H1 (cell line): ENCODE results near the gene PELI2. TPM values are rescaled to one million over a fixed set of nuclear protein-coding genes. Genes with fewer than 3 reads are reported as not detected.

Source experiments
- CTCF ChIA-PET: fragments of 300-600 bp; sonication (Branson Sonifier 250); formaldehyde crosslinking; loops from one replicate; lab custom pipeline; 2021; ENCODE audit not compliant: partially characterized antibody; lab: Charles Lee
- POLR2A ChIA-PET: fragments of 300-600 bp; sonication (Branson Sonifier 250); formaldehyde crosslinking; loops from one replicate; lab custom pipeline; 2021; ENCODE audit warnings: inconsistent platforms; ENCODE audit not compliant: partially characterized antibody; lab: Charles Lee
- DNase-seq, 2 experiments: peaks; one replicate each; pipeline versions ENCODE4 v3.0.0 to v3.0.0-alpha.2; 2010 to 2022; ENCODE audit warnings: low spot score in 2 of 2, low read depth in 1 of 2, mixed read lengths in 1 of 2
- FAIRE-seq: peaks from 2 replicates; lab custom pipeline; 2011; peaks lifted over from hg19 to GRCh38; lab: Jason Lieb, UNC
- H2AFZ ChIP-seq: 2 replicates; pipeline ENCODE4 v1.8.1; 2012; ENCODE audit warnings: low read length, inconsistent platforms
- H2AK5ac ChIP-seq: 2 replicates; pipeline ENCODE4 v1.6.1; 2013; ENCODE audit warnings: low read depth, low read length
- H2BK120ac ChIP-seq: replicated peaks from 2 replicates; pipeline ENCODE3; 2013; ENCODE audit warnings: low read depth, low read length, inconsistent platforms
- H2BK12ac ChIP-seq: 2 replicates; pipeline ENCODE4 v1.6.1; 2013; ENCODE audit warnings: low read depth, low read length
- H2BK15ac ChIP-seq: 2 replicates; pipeline ENCODE4 v1.6.1; 2013; ENCODE audit warnings: low read length
- H2BK20ac ChIP-seq: 2 replicates; pipeline ENCODE4 v1.6.1; 2013; ENCODE audit warnings: low read length
- H2BK5ac ChIP-seq: 2 replicates; pipeline ENCODE4 v1.6.1; 2013; ENCODE audit warnings: low read depth, low read length
- H3K14ac ChIP-seq: 2 replicates; pipeline ENCODE4 v1.6.1; 2013; ENCODE audit warnings: inconsistent platforms; ENCODE audit not compliant: insufficient read length
- H3K18ac ChIP-seq: 2 replicates; pipeline ENCODE4 v1.6.1; 2013; ENCODE audit warnings: low read length; ENCODE audit errors: extremely low read depth
- H3K23ac ChIP-seq: 2 replicates; pipeline ENCODE4 v1.6.1; 2013; ENCODE audit warnings: inconsistent platforms; ENCODE audit not compliant: insufficient read length
- H3K23me2 ChIP-seq: 2 replicates; pipeline ENCODE4 v1.6.1; 2013; ENCODE audit warnings: low read depth, low read length
- H3K27ac ChIP-seq: 2 replicates; pipeline ENCODE4 v1.6.1; 2011; ENCODE audit warnings: low read depth, low read length, inconsistent platforms
- H3K27me3 ChIP-seq, 4 experiments: replicated peaks in 1 of 4; 1 replicate in 1 of 4; 2 replicates in 3 of 4; pipeline versions ENCODE4 v1.6.1 to v1.8.1; 2011 to 2013; ENCODE audit warnings: low read length in 3 of 4, mild to moderate bottlenecking in 3 of 4, inconsistent platforms in 2 of 4, mixed read lengths in 2 of 4, moderate library complexity in 1 of 4; ENCODE audit not compliant: control insufficient read depth in 3 of 4, insufficient read depth in 3 of 4; ENCODE audit errors: extremely low read depth in 1 of 4
- H3K36me3 ChIP-seq, 4 experiments: 2 replicates each; pipeline versions ENCODE4 v1.6.1 to v1.8.1; 2011 to 2013; ENCODE audit warnings: mild to moderate bottlenecking in 4 of 4, low read length in 3 of 4, moderate library complexity in 2 of 4, control low read depth in 1 of 4, inconsistent platforms in 1 of 4; ENCODE audit not compliant: insufficient read depth in 4 of 4, control insufficient read depth in 2 of 4
- H3K4ac ChIP-seq: replicated peaks from 2 replicates; pipeline ENCODE3; 2013; ENCODE audit warnings: low read length, low read depth, mixed read lengths, inconsistent platforms; ENCODE audit not compliant: insufficient read length
- H3K4me1 ChIP-seq, 4 experiments: replicated peaks in 1 of 4; 1 replicate in 1 of 4; 2 replicates in 3 of 4; pipeline versions ENCODE4 v1.6.1 to v1.8.1; 2011 to 2013; ENCODE audit warnings: low read length in 3 of 4, inconsistent platforms in 2 of 4, mixed read lengths in 1 of 4; ENCODE audit not compliant: insufficient read depth in 4 of 4, control insufficient read depth in 3 of 4
- H3K4me2 ChIP-seq, 2 experiments: 2 replicates each; pipeline versions ENCODE4 v1.6.1 to v1.8.1; 2011 to 2013; ENCODE audit warnings: low read depth in 2 of 2, low read length in 2 of 2, control low read depth in 1 of 2, inconsistent platforms in 1 of 2, mild to moderate bottlenecking in 1 of 2; ENCODE audit not compliant: insufficient read depth in 1 of 2
- H3K4me3 ChIP-seq, 4 experiments: fragments of 200-600, 300-600 bp in 1 of 4; sonication (generic), shearing (Covaris generic), sonication (Bioruptor Twin) in 1 of 4; 2 replicates each; pipeline versions ENCODE4 v1.5.1 to v1.8.1; 2011 to 2016; ENCODE audit warnings: low read length in 4 of 4, low read depth in 3 of 4, control low read depth in 2 of 4, inconsistent platforms in 2 of 4, mild to moderate bottlenecking in 2 of 4, mixed read lengths in 1 of 4, moderate library complexity in 1 of 4; ENCODE audit not compliant: insufficient read depth in 2 of 4; ENCODE audit errors: extremely low read depth in 1 of 4
- H3K56ac ChIP-seq: replicated peaks from 2 replicates; pipeline ENCODE3; 2013; ENCODE audit warnings: low read depth, mild to moderate bottlenecking, mixed read lengths, low read length, inconsistent platforms; ENCODE audit not compliant: insufficient read length
- H3K79me1 ChIP-seq: 2 replicates; pipeline ENCODE4 v1.6.1; 2013; ENCODE audit warnings: low read depth, low read length, control low read depth
- H3K79me2 ChIP-seq, 2 experiments: 2 replicates each; pipeline versions ENCODE4 v1.6.1 to v1.8.1; 2012 to 2013; ENCODE audit warnings: low read length in 2 of 2, mild to moderate bottlenecking in 2 of 2, inconsistent platforms in 1 of 2; ENCODE audit not compliant: insufficient read depth in 2 of 2, control insufficient read depth in 1 of 2
- H3K9ac ChIP-seq, 4 experiments: replicated peaks in 1 of 4; 1 replicate in 1 of 4; 2 replicates in 3 of 4; pipeline versions ENCODE4 v1.6.1 to v1.8.1; 2011 to 2013; ENCODE audit warnings: low read depth in 3 of 4, low read length in 3 of 4, control low read depth in 2 of 4, mild to moderate bottlenecking in 2 of 4, moderate library complexity in 2 of 4, inconsistent platforms in 1 of 4; ENCODE audit errors: extremely low read depth in 1 of 4
- H3K9me3 ChIP-seq, 2 experiments: 2 replicates each; pipeline versions ENCODE4 v1.6.1 to v1.8.1; 2012 to 2013; ENCODE audit warnings: mild to moderate bottlenecking in 2 of 2, moderate library complexity in 2 of 2, control low read depth in 1 of 2, inconsistent platforms in 1 of 2, low read depth in 1 of 2, low read length in 1 of 2, mixed read lengths in 1 of 2; ENCODE audit not compliant: insufficient read depth in 2 of 2
- H4K20me1 ChIP-seq, 2 experiments: replicated peaks in 1 of 2; 2 replicates each; pipeline versions ENCODE3 to v1.8.1; 2011 to 2013; ENCODE audit warnings: inconsistent platforms in 2 of 2, low read length in 2 of 2, mild to moderate bottlenecking in 1 of 2; ENCODE audit not compliant: insufficient read depth in 2 of 2, control insufficient read depth in 1 of 2
- H4K5ac ChIP-seq: 2 replicates; pipeline ENCODE4 v1.6.1; 2013; ENCODE audit warnings: low read length, low read depth, mixed read lengths, inconsistent platforms; ENCODE audit not compliant: insufficient read length
- H4K8ac ChIP-seq: 2 replicates; pipeline ENCODE4 v1.8.0; 2013; ENCODE audit warnings: mild to moderate bottlenecking, moderate library complexity, low read length, inconsistent platforms; ENCODE audit not compliant: insufficient read depth; ENCODE audit errors: extremely low read depth
- H4K91ac ChIP-seq: replicated peaks from 2 replicates; pipeline ENCODE3; 2013; ENCODE audit warnings: low read length, mixed read lengths, inconsistent platforms; ENCODE audit not compliant: insufficient read length
- ASH2L ChIP-seq: fragments of 200-600, 300-600 bp; sonication (generic); IDR thresholded peaks from one replicate; pipeline ENCODE4 v1.7.1; 2017; ENCODE audit warnings: low read length
- CREB1 ChIP-seq: IDR thresholded peaks from 2 replicates; pipeline ENCODE4 v1.6.1; 2012; ENCODE audit warnings: inconsistent platforms
- GTF2F1 ChIP-seq: IDR thresholded peaks from 2 replicates; pipeline ENCODE4 v1.6.1; 2012; ENCODE audit warnings: low read depth, low read length, improper control_type of control experiment, borderline replicate concordance
- KDM5A ChIP-seq: fragments of 200-600 bp; IDR thresholded peaks from 2 replicates; pipeline ENCODE4 v1.7.1; 2012; ENCODE audit warnings: mild to moderate bottlenecking, low read length, inconsistent platforms, mixed read lengths
- SAP30 ChIP-seq: fragments of 300-600 bp; sonication (generic); IDR thresholded peaks from 2 replicates; pipeline ENCODE4 v1.7.1; 2012; ENCODE audit warnings: low read length, moderate library complexity, mild to moderate bottlenecking, inconsistent platforms; ENCODE audit not compliant: insufficient read depth, insufficient replicate concordance
- SUZ12 ChIP-seq: fragments of 200-600 bp; sonication (generic); IDR thresholded peaks from 2 replicates; pipeline ENCODE4 v1.6.1; 2012; ENCODE audit warnings: mild to moderate bottlenecking, inconsistent platforms, low read length, moderate library complexity, mixed read lengths
- WGBS, 2 experiments: shearing (Covaris generic) in 1 of 2; methylation state at CpG; one replicate each; pipeline versions ENCODE4 v1.1.6 to v1.1.7; 2013 to 2015; ENCODE audit warnings: low lambda C conversion rate in 2 of 2, mixed read lengths in 2 of 2, inconsistent platforms in 1 of 2, low coverage in 1 of 2, missing lambda C conversion rate in 1 of 2; ENCODE audit not compliant: insufficient replicate concordance in 2 of 2, insufficient coverage in 1 of 2, insufficient read length in 1 of 2; ENCODE audit errors: extremely low coverage in 1 of 2, missing lambda C conversion rate in 1 of 2; 5-methylcytosine and 5-hydroxymethylcytosine counted together
- polyA plus RNA-seq, 7 experiments: library from polyadenylated mRNA; depleted of rRNA in 3 of 7; stranded (reverse) in 5 of 7; unstranded in 2 of 7; fragments of >200 nt in 5 of 7; fragments of 200-250 nt in 2 of 7; gene quantifications; 1 replicate in 5 of 7; 2 replicates in 1 of 7; 4 replicates in 1 of 7; pipeline versions ENCODE4 v1.2.1 to v1.2.3, GENCODE V29; 2011 to 2013; ENCODE audit warnings: missing spikeins in 2 of 7, mixed read lengths in 2 of 7
- total RNA-seq: library from RNA; stranded (reverse); fragmentation: NEBNext Ultra II Directional; extraction: Animal tissue kit (Norgen Biotek cat#: 25700); gene quantifications from 2 replicates; pipeline ENCODE4 v1.2.1, GENCODE V29; 2021

The PELI2 gene
- total and polyA plus RNA-seq, 2 of the 8 experiments (the other 6 are each of a cell fraction or from before 2014, with no cell fraction given), result 14.6 to 25.7 TPM

DNA sequence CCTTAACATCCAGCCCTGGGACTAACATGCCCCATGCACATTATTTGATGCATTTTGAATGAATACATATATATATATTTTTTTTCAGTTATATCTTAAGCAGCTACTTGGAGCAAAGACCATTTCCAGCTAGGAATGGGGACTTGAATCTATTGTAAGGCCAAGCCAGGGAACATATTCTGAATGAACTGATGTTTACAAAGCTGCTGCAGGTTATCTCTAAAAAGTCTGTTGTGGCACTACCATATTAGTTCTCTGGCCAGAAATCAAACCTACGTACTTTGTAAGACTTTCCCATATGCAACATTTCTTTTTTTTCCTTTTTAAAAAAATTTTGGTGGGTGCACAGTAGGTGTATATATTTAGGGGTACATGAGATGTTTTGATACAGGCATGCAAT lies 43.4 kb downstream of the PELI2 start:
- ChIA-PET POLR2A (no interaction called here), CTCF (interaction anchor here (0.9 kb wide), 1 partner anchor 132 kb away, joined by 3 read pairs; no protein-coding TSS in a partner anchor)
- H4K20me1 ChIP-seq, result no peaks in the 10 kb centered on the region
- H3K23me2 ChIP-seq, result no peaks in the 10 kb centered on the region
- H3K4me3 ChIP-seq, result no peak overlapping the region
- no peak overlapping the region for H3K14ac ChIP-seq
- no peak overlapping the region for H2BK15ac ChIP-seq
- H3K23ac ChIP-seq, result no peak overlapping the region
- no peak overlapping the region for H2BK5ac ChIP-seq
- H2BK12ac ChIP-seq, result no peak overlapping the region
- no peak overlapping the region for H2BK120ac ChIP-seq
- peaks cover 3% of the 10 kb centered on the region; the same call in 1 of the 2 replicates for H3K79me1 ChIP-seq
- H3K27ac ChIP-seq, result no peak overlapping the region
- H3K9me3 ChIP-seq, result no peaks in the 10 kb centered on the region
- no peaks in the 10 kb centered on the region for H3K36me3 ChIP-seq
- FAIRE-seq (no peak), DNase-seq (no peak)
- H4K8ac ChIP-seq, result no peak overlapping the region
- no peak overlapping the region for H2BK20ac ChIP-seq
- H3K4ac ChIP-seq, result no peak overlapping the region
- no peak overlapping the region for H4K91ac ChIP-seq
- H3K79me2 ChIP-seq, result peaks cover 3 to 96% of the 10 kb centered on the region in 2 experiments
- no peak overlapping the region for H3K18ac ChIP-seq
- 100% methylated on average over 1 of the region's 1 CpG; no CpG with 5 or more reads in 1 of the 2 experiments for WGBS, 2 experiments
- H3K56ac ChIP-seq, result no peak overlapping the region
- no peak overlapping the region for H3K9ac ChIP-seq
- H3K27me3 ChIP-seq, result no peaks in the 10 kb centered on the region
- no peak overlapping the region for H2AFZ ChIP-seq
- no peak overlapping the region for H2AK5ac ChIP-seq
- H4K5ac ChIP-seq, result no peak overlapping the region
- H3K4me2 ChIP-seq, result no peak overlapping the region
- peaks cover 0 to 5% (median 2%) of the 10 kb centered on the region in 4 experiments; a peak in 3 of 7 replicates for H3K4me1 ChIP-seq
- TF ChIP-seq SUZ12 (no peak), CREB1 (no peak), ASH2L (no peak), KDM5A (no peak), SAP30 (no peak), GTF2F1 (no peak)
